HG03469 (cell line): ENCODE data around the gene COLEC12.
A peak's percentile ranks its signal among the peaks of the same experiment; 100 is the strongest.

Experiments
- ATAC-seq: cut with Tn5 transposase; IDR thresholded peaks from one replicate; pipeline ENCODE4 v1.9.1; 2021; ENCODE audit warnings: mild to moderate bottlenecking, moderate library complexity, moderate number of reproducible peaks; ENCODE audit not compliant: unreplicated experiment

COLEC12 gene

DNA sequence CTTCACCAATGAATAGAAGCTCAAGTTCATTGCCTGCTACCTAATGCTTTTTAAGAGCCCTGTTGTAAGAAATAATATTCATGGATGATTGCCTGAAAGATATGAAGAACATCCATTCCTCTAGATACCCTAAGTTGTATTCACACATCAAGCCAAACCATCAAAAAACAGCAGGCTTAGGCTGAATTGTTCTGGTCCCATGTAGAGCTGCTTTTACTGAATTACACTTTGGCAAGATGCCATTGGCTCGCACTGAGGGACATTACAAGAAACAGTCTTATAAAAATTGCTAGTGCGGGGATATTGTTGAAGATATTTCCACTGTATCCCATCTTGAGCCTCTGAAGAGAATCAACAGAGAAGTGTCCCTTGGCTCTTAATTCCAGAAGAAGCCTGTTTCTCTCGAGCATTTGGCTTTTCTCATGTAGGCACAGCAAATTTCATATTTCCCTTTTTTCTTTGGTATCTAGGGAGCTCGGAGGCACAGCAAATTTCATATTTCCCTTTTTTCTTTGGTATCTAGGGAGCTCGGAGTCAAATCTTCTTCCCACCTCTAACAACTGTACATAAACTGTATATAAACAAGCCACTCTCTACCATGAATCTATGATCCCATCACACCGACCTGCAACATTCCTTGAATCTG, 107.5 kb downstream of the COLEC12 start:
- no peak for ATAC-seq

DNA sequence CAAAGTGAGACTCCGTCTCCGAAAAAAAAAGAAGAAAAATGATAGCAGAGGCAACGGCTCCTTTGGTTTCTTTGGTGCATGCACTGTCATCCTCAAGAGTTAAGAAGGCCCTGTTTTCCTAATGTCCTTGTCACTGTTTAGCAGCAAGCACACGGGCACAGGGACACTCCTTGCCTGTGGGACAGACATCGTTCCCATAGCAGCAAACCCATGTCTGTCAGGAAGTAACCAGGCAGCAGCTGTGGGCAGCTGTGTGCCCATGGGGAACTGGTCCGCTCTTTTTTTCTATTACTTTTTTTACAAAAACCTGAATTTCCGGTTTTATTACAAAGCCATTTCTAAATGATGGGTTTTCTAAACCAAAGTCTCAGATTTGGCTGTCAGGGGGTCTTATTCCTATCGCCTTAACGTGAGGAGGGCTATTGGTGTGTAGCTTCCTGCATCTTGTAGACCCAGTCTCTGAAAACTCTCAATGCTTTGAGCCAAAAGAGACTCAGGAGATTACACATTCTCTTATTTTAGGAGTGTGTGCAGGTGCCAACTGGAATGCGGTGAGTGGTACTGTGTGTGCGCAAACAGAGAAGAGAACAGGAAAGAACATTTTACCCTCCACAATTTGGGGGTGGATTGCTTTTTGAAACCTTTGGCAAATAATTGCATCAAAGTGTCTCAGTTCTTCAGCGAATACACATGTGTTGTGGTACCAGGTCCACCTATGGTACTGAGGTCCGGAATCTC, 109.6 kb downstream of the COLEC12 start:
- ATAC-seq: no peak

DNA sequence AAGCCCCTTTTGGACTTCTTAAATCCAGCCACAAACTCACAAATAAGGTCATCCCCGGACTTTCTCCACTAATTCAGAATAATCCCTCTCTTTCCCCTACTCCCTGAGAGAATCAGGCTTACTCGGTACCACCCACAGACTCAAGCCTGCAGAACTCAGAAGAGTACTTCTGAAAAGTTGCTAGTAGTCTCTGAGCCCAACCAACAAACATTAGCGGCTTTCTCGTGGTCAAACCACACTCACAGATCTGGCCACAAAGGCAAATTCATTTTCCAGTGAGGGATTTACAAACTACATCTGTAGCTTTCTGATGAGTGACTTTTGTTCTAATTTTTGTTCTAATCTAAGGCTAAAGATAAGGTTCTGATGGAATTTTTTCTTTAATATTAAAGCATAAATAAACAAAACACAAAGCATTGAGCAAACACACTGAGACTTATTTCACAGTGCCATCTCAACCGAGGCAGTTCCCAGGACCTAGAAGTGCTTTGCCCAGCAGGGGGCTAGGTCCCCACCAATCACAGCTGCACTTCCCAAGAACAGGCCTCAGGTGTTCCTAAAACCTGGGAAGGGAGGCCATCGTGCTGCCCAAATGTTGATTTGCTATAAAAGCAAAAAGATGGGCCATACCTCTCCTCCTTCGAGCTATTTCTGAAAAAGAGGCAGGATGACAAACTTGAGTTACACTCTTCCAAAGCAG, 110.7 kb downstream of the COLEC12 start:
- no peak for ATAC-seq

DNA sequence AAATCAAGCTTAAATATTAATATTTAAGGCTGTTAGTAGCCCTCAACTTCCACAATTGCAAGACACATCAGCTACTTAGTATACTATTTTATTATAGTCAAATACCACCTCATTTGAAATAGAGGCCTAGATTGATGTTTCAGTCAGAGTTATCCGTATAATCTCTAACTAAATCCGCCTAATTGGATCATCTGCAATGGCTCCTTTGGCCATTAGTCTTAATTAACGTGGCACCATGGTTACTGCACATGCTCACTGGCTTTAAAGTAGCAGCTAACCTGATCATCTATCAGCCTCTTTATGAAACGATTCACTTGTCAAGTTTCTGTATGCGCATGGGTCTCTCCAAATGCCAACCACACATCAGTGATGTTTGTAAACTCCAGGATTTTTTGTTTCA, 112.3 kb downstream of the COLEC12 start:
- ATAC-seq: no peak

DNA sequence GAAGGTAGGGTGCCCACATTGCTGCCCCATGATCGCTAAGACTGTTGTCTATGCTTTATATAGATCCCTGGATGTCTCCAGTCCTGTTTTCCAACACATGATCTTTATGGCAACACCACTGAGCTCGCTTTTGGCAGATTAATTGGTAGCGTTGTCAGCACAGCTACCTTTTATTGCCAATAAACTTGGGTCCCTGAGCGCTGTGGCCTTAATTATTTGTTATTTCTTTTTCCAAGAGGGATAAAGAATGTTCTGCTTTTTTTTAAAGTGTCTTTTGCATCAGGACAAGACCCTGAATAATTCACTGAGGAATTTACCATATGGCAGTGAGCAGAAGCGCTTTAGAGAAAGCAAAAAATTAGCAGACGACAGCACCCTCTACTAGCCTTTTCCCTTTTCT, 113.5 kb downstream of the COLEC12 start:
- ATAC-seq: no peak

DNA sequence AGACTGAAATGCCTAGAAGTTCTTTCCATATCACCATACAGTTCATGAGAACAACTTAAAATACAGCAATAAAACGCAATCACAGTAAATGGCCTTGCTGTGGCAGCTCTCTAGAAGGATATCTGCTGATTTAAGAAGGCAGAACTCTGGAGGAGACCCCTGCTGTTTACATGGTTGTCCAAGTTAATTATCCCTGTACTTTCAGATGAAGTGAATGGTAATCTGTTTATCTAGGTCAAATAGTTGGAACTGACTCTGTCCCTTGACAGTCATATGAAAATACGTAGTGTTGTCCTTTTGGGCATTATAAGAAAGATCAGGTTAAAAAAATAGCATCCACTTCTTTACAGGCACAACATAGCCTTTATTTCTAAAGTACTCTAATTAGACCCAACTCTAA, 115.6 kb downstream of the COLEC12 start:
- ATAC-seq: no peak

DNA sequence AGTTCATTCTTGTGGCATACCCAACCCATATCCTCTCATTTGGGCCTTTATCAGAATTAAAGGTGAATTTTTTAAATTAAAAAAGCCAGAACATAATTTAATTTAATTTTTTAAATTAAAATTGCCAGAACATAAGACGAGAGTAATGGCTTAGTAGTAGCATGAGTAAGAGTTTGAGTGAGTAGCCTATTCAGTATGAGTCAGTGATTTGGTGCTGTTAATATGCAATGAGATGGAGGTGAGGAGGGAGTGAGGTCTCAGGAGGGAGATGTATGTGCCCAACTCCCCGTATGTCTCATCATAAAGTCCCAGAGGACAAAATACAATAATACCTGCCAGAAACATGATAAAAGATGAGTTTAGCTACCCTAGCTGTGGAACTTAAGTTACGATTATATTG, 117.4 kb downstream of the COLEC12 start:
- no peak for ATAC-seq

DNA sequence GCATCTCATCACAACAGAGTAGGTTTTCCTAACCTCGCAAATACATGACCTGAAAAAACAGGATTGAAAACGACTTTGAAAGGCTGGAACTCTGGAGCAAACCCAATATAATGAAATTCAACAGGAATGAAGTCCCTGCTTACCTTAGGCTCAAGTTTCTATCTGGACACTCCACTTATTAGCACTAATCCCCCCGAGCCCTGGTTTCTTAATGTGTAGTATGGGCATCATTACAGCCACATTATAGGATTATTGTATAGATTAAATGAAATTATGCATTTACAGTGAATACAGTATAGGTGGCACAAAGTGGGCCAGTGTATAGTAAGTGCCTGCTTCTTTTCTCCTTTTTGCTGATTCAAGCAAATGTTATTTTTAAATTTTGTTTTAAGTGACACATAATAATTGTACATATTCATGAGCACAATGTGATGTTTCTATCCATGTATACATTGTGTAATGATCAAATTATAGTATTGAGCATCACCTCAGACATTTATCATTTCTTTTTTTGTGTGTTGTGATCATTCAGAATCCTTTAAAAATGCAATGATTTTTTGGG, 118.0 kb downstream of the COLEC12 start:
- no peak for ATAC-seq

DNA sequence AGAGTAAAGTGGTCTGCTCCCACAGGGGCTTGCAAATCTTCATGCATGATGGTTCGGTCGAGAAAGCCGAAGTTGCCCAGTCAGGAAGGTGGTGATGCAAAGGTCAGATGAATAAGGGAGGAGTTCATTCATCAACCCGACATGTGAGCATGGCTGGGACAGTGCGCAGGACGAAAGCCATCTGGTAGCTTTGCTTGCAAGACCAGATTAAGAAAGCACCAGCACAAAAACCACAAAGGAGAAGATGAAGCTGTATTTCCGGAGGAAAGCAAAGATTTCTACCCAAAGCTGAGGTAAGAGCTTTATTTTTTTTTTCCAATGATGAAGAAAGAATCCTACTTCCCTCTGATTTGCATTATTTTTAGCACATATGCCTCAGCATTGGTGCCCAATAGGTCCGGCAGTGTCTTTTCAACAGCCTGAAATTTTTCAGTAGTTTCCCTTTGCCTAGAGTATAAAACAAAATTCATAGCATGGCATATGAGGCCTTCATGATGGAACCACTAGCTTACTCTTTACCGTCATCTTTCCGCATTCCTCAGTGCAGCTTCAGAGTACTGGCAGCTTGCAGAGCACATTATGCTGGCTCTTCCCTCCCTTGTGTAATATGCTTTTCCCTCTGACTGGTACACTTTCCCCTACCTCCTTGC, 120.7 kb downstream of the COLEC12 start:
- no peak for ATAC-seq

DNA sequence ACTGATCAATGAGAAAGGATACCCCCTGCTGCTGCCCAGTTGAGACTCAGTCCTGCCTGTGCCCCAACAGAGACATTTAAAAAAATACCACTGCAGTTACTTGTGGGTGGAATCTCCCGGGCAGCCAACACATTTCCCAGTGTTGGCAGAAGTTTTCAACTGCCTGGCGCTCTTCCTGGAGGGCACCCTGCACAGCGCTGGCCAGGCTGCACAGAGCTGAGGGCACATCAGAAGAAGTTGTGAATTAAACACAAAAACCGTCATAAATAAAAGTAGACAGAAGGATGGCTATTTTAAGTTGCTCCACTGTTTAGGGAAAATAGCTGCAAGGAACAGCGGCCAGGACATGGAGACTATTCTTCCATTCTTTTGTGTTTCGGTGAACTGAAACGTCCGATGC, 122.4 kb downstream of the COLEC12 start:
- no peak for ATAC-seq

DNA sequence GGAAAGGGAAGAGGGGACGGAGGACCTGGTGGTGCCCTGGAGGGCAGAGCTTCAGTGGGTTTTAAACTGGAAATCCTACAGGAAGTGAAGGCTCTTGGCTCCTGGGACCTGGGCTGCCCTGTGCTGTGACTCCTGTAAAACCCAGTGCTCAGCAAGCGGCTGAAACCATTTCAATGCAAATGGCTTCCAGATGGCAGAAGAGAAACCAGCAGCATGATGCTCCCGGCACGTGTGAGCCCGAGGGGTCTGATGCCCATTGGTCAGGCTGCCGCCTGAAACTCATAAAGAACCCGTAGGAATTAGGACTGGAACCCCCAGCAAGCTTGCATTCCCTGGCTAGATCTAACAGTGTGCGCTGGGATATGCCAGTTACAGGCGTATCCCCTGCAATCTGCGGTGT, 123.4 kb downstream of the COLEC12 start:
- ATAC-seq: no peak

DNA sequence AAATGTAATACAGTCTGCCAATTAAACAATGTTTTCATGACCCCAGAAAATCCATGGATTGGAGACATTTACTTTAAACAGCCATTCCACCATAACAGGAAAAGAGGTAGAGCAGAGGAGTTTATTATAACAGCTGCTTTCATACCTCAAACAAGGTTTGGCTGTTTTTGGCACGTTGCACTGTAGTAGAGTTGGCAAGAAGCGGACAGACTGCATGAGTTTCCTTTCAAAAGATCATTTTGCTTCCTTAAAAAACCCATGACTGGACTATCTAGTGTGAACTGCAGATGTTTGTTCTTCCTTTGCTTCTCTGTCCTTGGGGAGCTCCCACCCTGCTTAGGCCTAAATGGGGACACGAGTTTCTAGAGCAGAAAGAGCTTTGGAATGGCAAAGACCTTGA, 124.2 kb downstream of the COLEC12 start:
- no peak for ATAC-seq

DNA sequence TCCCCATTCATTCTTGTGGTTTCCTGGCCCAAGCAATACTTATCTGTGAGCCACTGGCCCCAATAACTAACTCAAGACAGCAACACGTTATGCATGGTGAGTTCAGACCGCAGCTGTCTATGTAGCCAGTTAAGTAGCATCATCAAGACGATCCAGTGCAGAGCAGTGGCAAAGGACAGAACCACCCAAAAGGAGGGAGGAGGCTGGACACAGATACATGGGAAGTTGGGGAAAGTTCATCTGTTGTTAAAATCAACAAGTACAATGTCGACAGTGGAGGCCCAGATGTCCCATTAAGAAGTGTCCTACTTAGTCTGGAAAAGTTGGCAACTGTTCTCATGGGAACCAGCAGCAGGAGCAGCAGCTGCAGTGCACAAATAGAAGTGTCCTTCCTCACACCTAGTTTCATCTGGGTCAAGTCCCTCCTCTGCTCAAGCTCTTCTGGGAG, 125.8 kb downstream of the COLEC12 start:
- peak; percentile 79 for ATAC-seq

DNA sequence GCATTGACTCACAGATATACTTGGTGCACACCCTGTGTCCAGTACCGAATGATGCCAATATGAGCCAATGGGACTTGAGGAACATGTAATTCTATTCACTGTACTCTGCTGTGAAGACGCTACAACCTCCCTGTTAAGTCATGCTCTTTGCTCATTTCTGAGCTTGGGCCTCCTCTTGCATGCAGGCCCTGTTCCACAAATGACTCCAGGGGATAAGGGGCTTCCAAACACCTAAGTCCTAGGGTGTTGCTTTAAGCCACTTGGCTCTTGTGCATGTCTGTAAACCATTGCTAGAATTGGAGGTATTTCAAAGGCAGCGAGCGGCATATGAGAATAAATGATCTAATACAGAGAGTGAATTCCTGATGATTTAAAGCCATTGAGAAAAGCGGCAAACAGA, 126.7 kb downstream of the COLEC12 start:
- ATAC-seq: no peak

DNA sequence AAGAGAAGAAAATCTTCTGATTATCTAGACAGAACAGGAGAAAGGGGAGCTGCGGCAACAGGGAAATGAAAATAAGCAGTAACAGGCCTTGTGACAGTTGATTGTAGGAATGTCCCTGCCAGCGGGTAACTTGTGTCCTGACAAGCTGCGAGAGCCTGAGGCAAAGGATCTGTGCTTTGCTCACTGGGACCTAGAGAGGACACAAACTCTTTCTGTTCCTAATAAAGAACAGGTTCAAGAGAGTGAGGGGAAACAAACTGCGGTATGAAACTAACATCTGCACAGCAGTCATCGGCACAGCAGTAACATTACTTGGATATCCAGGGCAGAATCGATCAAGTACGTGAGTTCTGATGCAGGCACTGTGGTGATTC, 128.9 kb downstream of the COLEC12 start:
- no peak for ATAC-seq

DNA sequence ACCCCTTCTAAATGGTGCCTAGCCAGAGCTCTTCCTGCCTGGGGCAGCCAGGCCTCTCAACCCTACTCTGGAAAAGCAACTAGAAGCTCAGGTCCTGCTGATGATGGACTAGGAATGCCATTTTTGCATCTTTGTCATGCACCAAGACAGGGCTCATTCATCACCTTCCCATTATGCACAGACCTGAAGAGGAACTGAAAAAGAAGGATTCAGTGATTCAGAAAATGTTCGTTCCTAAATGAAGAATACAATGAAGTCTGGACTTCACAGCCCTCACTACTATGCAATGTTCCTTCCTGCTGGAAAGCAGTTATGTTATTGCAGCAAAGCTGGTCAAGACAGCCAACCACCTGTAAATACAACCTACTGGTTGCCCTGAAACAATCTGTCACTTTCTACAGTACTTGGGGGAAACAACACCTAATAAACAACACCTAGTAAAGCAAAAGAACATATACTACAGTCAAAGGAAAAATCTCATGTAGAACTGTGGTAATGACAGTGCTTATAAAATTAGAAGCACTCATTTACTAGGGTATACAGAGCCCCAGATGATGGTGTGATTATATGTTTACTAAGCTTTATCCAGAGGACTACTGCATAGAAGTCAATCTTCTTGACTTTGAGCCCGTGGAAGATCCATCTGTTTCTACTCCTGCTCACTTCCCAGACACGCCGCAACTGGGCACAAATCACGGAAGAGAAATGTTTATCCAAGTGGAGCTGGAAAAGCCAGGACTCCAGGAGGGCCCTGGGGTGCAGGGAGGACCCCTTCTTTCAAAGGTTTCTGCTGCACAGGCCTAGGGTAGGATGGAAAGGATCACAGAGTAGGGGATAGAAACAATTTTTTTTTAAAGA, 129.5 kb downstream of the COLEC12 start:
- ATAC-seq: no peak

DNA sequence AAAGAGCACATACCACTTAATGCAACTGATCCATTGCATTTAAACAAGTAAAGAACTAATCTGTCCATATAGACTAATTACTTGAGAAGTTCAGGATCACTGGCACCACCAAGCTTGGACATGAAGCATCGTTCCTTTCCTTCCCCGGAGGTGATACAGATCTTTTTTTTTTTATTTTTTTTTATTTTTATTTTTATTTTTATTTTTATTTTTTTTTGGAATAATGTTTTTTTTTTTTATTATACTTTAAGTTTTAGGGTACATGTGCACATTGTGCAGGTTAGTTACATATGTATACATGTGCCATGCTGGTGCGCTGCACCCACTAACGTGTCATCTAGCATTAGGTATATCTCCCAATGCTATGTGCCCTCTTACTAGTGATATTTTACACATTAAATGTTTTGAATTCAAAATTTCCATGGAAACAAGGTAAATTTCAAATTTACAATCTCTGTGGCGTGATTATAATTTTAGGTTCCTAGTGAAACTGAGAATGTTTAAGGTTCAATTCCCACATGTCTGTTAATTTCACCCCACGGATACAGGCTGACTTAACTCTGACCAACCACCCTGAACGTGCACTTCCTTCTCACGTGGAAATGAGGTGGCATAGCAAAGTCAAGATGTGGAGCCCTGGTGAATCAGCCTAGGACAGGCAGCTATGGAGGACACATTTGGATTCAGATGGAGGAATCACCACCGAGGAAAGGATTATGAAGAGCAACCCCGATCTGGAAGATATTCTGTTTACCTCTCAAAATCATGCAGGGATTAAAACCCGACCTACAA, 131.1 kb downstream of the COLEC12 start:
- ATAC-seq: no peak

DNA sequence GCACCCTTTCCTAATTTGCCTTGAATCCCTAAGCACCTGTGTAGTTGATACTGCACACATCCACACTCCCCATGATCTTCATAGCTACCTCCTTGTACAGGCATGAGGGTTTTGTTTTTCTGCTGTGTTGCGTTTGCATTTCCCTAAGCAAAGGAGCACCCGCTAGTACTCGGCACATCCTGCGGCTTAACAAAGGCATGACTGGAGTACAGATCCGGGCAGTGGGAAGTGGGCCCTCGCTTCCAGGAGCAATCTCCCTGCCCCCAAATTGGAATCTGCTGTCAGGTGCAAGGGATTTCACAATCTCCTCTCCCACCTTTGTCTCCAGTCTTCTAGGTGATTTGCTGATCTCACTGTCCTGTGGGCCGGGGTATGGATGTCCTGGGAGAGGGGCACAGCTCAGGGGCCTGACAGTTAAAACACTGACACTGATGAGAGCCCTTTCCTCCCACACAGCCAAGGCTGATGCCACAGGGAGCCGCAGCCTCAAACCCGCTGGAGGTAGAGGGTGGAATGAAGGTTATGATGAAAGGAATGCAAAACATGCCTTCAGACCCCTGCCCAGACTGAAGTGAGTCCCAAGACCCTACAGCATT, 133.9 kb downstream of the COLEC12 start:
- ATAC-seq: no peak

DNA sequence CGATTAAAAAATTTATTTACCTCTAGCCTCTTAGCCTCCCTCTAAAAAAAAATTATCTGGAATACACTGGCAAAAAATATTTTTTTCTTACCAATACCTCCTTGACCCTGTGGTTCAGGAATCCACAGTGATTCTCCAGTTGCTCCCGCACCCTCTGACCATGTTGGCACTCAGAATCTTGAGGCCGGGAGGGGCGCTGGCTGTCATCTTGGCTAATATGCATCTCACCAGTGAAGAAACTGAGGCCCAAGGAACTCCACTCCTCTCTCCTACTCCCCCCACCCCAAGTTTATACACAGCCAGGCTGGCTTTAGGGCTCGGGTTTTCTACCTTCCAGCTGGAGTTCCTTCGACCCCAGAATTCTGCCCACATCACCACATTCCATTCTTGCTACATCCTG, 134.8 kb downstream of the COLEC12 start:
- ATAC-seq: no peak
